Neural progenitor cell (in vitro differentiated cells): Measurements from ENCODE around the gene E2F8. TPM values are rescaled to one million over a fixed set of nuclear protein-coding genes. Genes with fewer than 3 reads are reported as not detected.

Source experiments
- DNase-seq: peaks from one replicate; pipeline ENCODE4 v3.0.0-alpha.2; 2016; ENCODE audit warnings: low spot score
- H2AFZ ChIP-seq: fragments of 200-600 bp; sonication (generic); replicated peaks from 2 replicates; pipeline ENCODE4 v1.6.1; 2016; ENCODE audit warnings: antibody characterized with exemption
- H3F3A ChIP-seq: fragments of 200-600 bp; sonication (generic); 2 replicates; pipeline ENCODE4 v1.6.1; 2016; ENCODE audit warnings: antibody characterized with exemption, low read depth
- H3K27ac ChIP-seq: fragments of 200-600 bp; sonication (generic); 2 replicates; pipeline ENCODE4 v1.5.1; 2016; ENCODE audit warnings: mild to moderate bottlenecking
- H3K27me3 ChIP-seq: fragments of 200-600 bp; sonication (generic); 2 replicates; pipeline ENCODE4 v1.6.1; 2016; ENCODE audit warnings: mild to moderate bottlenecking, moderate library complexity
- H3K36me3 ChIP-seq: fragments of 200-600 bp; sonication (generic); 2 replicates; pipeline ENCODE4 v1.5.1; 2016
- H3K4me1 ChIP-seq: fragments of 200-600 bp; sonication (generic); 2 replicates; pipeline ENCODE4 v1.6.1; 2016; ENCODE audit warnings: mixed run types
- H3K4me2 ChIP-seq: fragments of 200-600 bp; sonication (generic); 2 replicates; pipeline ENCODE4 v1.6.1; 2016
- H3K4me3 ChIP-seq: fragments of 200-600 bp; sonication (generic); 2 replicates; pipeline ENCODE4 v1.5.1; 2016
- H3K79me2 ChIP-seq: fragments of 200-600 bp; sonication (generic); 2 replicates; pipeline ENCODE4 v1.6.1; 2016; ENCODE audit warnings: low read depth
- H3K9ac ChIP-seq: fragments of 200-600 bp; sonication (generic); 2 replicates; pipeline ENCODE4 v1.6.1; 2016
- H3K9me3 ChIP-seq: fragments of 200-600 bp; sonication (generic); 2 replicates; pipeline ENCODE4 v1.5.1; 2016; ENCODE audit warnings: low read depth
- H4K20me1 ChIP-seq: fragments of 200-600 bp; sonication (generic); 2 replicates; pipeline ENCODE4 v1.6.1; 2016; ENCODE audit warnings: low read depth
- H3K27ac Mint-ChIP-seq: 3 replicates; pipeline ENCODE4 v1.8.0; 2021; ENCODE audit warnings: mixed read lengths
- H3K27me3 Mint-ChIP-seq: 2 replicates; pipeline ENCODE4 v1.8.0; 2022; ENCODE audit warnings: low read depth, mild to moderate bottlenecking, inconsistent platforms, moderate library complexity, mixed read lengths; ENCODE audit not compliant: insufficient read depth
- H3K36me3 Mint-ChIP-seq: 3 replicates; pipeline ENCODE4 v1.8.0; 2021; ENCODE audit warnings: mixed read lengths
- H3K4me1 Mint-ChIP-seq: 3 replicates; pipeline ENCODE4 v1.8.0; 2021; ENCODE audit warnings: mixed read lengths
- H3K4me3 Mint-ChIP-seq: 3 replicates; pipeline ENCODE4 v1.8.0; 2021; ENCODE audit warnings: mild to moderate bottlenecking, moderate library complexity, mixed read lengths
- H3K9me3 Mint-ChIP-seq: 3 replicates; pipeline ENCODE4 v1.8.0; 2020; ENCODE audit warnings: mixed read lengths
- CTCF ChIP-seq: fragments of 200-600 bp; sonication (generic); IDR thresholded peaks from 2 replicates; pipeline ENCODE4 v1.5.1; 2017; ENCODE audit warnings: antibody characterized with exemption, mild to moderate bottlenecking
- EZH2 ChIP-seq: fragments of 200-600 bp; sonication (generic); IDR thresholded peaks from 2 replicates; pipeline ENCODE4 v1.6.1; 2017; ENCODE audit warnings: antibody characterized with exemption, mild to moderate bottlenecking, moderate library complexity
- EZH2phosphoT487 ChIP-seq: fragments of 200-600 bp; sonication (generic); IDR thresholded peaks from 2 replicates; pipeline ENCODE4 v1.6.1; 2017; ENCODE audit warnings: antibody characterized with exemption
- total RNA-seq: library from RNA; depleted of rRNA; stranded (reverse); fragments of >200 nt; gene quantifications from 2 replicates; pipeline ENCODE4 v1.2.3, GENCODE V29; 2015; ENCODE audit warnings: low replicate concordance

E2F8 gene
- total RNA-seq, 1 donor from 2014 or later, result 5.7 TPM

- Mint-ChIP-seq H3K4me3 (no peak overlapping the region), H3K4me1 (no peaks in the 10 kb centered on the region), H3K27me3 (peaks cover 2% of the 10 kb centered on the region), H3K36me3 (peaks cover 3% of the 10 kb centered on the region), H3K9me3 (peaks cover 3% of the 10 kb centered on the region), H3K27ac (no peak overlapping the region)
- H3K79me2 ChIP-seq, result no peaks in the 10 kb centered on the region
- peaks cover 5% of the 10 kb centered on the region for H3K4me1 ChIP-seq
- H4K20me1 ChIP-seq, result no peaks in the 10 kb centered on the region
- no peak overlapping the region for H2AFZ ChIP-seq
- no peak for DNase-seq
- no peaks in the 10 kb centered on the region for H3K27me3 ChIP-seq
- no peak overlapping the region for H3K9ac ChIP-seq
- no peak for TF ChIP-seq EZH2
- no peak for TF ChIP-seq CTCF
- TF ChIP-seq EZH2phosphoT487, result no peak
- H3K4me3 ChIP-seq, result no peak overlapping the region
- H3K36me3 ChIP-seq, result no peaks in the 10 kb centered on the region
- H3K27ac ChIP-seq, result no peak overlapping the region
- no peaks in the 10 kb centered on the region for H3F3A ChIP-seq
- no peaks in the 10 kb centered on the region for H3K9me3 ChIP-seq
- no peak overlapping the region for H3K4me2 ChIP-seq
Measured at GRCh38 chr11:19218216-19218615, 22.5 kb downstream of the E2F8 start.

- no peak overlapping the region for H3K27ac ChIP-seq
- Mint-ChIP-seq H3K4me1 (no peaks in the 10 kb centered on the region), H3K4me3 (no peak overlapping the region), H3K27ac (no peak overlapping the region), H3K27me3 (peaks cover 2% of the 10 kb centered on the region), H3K36me3 (no peaks in the 10 kb centered on the region), H3K9me3 (no peaks in the 10 kb centered on the region)
- H3K4me3 ChIP-seq, result no peak overlapping the region
- H3K4me1 ChIP-seq, result peaks cover 5% of the 10 kb centered on the region
- H2AFZ ChIP-seq, result no peak overlapping the region
- no peak for DNase-seq
- no peaks in the 10 kb centered on the region for H3F3A ChIP-seq
- H3K36me3 ChIP-seq, result no peaks in the 10 kb centered on the region
- no peak overlapping the region for H3K4me2 ChIP-seq
- no peaks in the 10 kb centered on the region for H3K27me3 ChIP-seq
- TF ChIP-seq EZH2phosphoT487 (no peak), CTCF (no peak), EZH2 (no peak)
- H4K20me1 ChIP-seq, result no peaks in the 10 kb centered on the region
- no peaks in the 10 kb centered on the region for H3K9me3 ChIP-seq
- H3K79me2 ChIP-seq, result no peaks in the 10 kb centered on the region
- no peak overlapping the region for H3K9ac ChIP-seq
Measured at GRCh38 chr11:19216709-19217374, 23.9 kb downstream of the E2F8 start.

- Mint-ChIP-seq H3K36me3 (no peaks in the 10 kb centered on the region), H3K4me1 (no peaks in the 10 kb centered on the region), H3K27me3 (peaks cover 2% of the 10 kb centered on the region), H3K4me3 (no peak overlapping the region), H3K9me3 (no peaks in the 10 kb centered on the region), H3K27ac (no peak overlapping the region)
- H2AFZ ChIP-seq, result no peak overlapping the region
- H3K4me3 ChIP-seq, result no peak overlapping the region
- no peak overlapping the region for H3K9ac ChIP-seq
- no peak for TF ChIP-seq EZH2
- TF ChIP-seq CTCF, result no peak
- no peak for TF ChIP-seq EZH2phosphoT487
- DNase-seq, result no peak
- H3K27me3 ChIP-seq, result no peaks in the 10 kb centered on the region
- H3F3A ChIP-seq, result no peaks in the 10 kb centered on the region
- no peaks in the 10 kb centered on the region for H4K20me1 ChIP-seq
- no peak overlapping the region for H3K4me2 ChIP-seq
- H3K4me1 ChIP-seq, result peaks cover 3% of the 10 kb centered on the region
- H3K79me2 ChIP-seq, result no peaks in the 10 kb centered on the region
- H3K36me3 ChIP-seq, result no peaks in the 10 kb centered on the region
- H3K27ac ChIP-seq, result no peak overlapping the region
- H3K9me3 ChIP-seq, result no peaks in the 10 kb centered on the region
Measured at GRCh38 chr11:19216021-19216420, 24.7 kb downstream of the E2F8 start.
